GM18907 (cell line): ENCODE results near the gene ZNF765.
"Not testable (repeated sequence)": the region's sequence is repeated elsewhere in the genome, so short reads cannot be mapped to it uniquely, and the experiment has no call there.

Experiments used
- ATAC-seq: cut with Tn5 transposase; IDR thresholded peaks from one replicate; pipeline ENCODE4 v1.9.1; 2021; ENCODE audit warnings: mild to moderate bottlenecking, moderate library complexity; ENCODE audit not compliant: unreplicated experiment

The ZNF765 gene

GRCh38 chr19:53420520-53421315, 25.8 kb downstream of the ZNF765 start:
- not testable (repeated sequence) for ATAC-seq

GRCh38 chr19:53422551-53422950, 27.6 kb downstream of the ZNF765 start:
- ATAC-seq, result no peak

GRCh38 chr19:53423074-53423473, 28.1 kb downstream of the ZNF765 start:
- not testable (repeated sequence) for ATAC-seq

GRCh38 chr19:53423680-53424079, 28.7 kb downstream of the ZNF765 start:
- not testable (repeated sequence) for ATAC-seq

- ATAC-seq, result no peak
These were observed 30.1 kb downstream of the ZNF765 start for GRCh38 chr19:53424968-53425597.

DNA sequence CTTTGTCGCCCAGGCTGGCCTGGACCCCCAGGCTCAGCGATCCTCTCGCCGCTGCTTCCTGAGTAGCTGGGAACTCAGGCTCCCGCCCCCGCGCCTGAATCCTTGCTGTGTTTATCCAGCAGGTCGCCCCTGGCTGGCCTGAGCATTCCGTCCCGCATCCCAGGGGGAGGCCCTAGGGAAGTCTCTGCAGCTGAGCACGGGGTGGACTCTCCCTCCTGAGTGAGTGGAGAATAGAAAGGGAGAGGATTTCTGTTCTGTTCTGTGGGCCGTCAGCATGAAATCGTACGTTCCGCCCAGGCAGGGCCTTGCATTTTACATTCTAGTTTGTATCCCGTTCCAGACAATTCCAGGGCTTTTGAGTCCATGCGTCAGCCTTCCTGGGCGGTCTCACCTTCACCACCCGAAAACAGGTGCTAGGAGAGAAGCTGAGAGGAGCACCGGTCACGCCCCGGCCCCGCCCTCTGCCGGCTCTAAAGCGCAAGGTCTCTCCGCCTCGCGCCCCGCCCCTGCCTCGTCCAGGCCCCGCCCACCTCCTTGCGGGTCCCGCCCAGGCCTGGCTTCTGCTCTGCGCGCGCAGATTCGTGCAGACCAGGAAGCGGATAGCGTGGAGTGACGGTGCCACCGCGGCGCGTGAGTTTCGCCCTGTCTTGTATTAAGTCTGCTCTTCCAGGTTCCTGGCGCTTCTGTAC, 36.6 kb downstream of the ZNF765 start, which contains the start of gene ZNF761:
Gene ZNF761, plus strand, starts transcription at position 586 of the 689 bp plus-strand sequence. CDS start 15,285 bp downstream, outside the sequence.
- peak; percentile 93 for ATAC-seq

- peak; percentile 38 for ATAC-seq
These were observed 37.2 kb downstream of the ZNF765 start for GRCh38 chr19:53432088-53432661.

- not testable (repeated sequence) for ATAC-seq
These were observed 48.9 kb downstream of the ZNF765 start for GRCh38 chr19:53443809-53444208.

DNA sequence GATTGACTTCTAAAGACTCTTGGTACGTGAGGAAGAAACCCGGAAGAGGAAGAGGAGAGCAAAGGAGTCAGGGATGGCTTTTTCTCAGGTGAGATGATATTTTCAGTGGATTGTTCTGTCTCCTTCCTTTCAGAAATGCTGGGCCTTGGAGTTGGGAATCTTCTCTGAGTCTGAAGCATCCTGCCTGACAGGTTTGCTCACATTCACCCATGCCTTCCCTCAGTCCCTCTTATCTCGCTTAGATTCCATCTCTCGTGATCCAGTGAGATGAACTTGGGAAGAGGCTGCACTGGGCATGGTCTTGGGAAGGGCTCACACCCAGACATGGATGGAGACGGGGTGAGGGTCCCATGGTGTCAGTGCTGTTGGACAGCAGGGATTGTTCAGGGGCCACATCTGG, 52.2 kb downstream of the ZNF765 start:
- not testable (repeated sequence) for ATAC-seq

DNA sequence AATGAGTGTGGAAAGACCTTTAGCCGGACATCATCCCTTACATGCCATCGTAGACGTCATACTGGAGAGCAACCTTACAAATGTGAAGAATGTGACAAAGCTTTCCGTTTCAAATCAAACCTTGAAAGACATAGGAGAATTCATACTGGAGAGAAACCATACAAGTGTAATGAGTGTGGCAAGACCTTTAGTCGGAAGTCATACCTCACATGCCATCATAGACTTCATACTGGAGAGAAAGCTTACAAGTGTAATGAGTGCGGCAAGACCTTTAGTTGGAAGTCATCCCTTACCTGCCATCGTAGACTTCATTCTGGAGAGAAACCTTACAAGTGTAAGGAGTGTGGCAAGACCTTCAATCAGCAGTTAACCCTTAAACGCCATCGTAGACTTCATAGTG, 60.9 kb downstream of the ZNF765 start:
- ATAC-seq, result no peak

- not testable (repeated sequence) for ATAC-seq
These were observed 65.3 kb downstream of the ZNF765 start for GRCh38 chr19:53460131-53460721.

GRCh38 chr19:53461866-53462265, 66.9 kb downstream of the ZNF765 start:
- no peak for ATAC-seq

- no peak for ATAC-seq
These were observed 67.9 kb downstream of the ZNF765 start for GRCh38 chr19:53462861-53463260.

DNA sequence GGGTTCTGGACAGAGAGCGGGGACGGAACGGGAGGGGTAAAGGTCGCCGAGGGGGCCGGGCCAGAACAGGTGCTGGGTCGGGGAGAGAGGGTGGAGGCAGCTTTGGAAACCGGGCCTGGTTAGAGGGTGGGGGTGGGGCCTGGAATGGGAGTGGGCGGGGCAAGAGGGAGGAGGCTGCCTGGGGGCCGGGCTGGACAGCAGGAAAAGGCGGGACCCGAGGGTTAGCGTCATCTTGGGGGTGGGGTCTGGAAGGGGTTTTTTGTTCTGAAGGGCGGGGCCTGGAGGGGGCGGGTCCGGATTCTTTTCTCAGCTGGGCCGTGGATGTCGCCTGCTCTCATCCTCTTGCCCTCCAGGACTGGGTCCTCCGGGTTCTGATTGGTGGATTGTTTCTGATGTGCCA, 68.3 kb downstream of the ZNF765 start:
- no peak for ATAC-seq

DNA sequence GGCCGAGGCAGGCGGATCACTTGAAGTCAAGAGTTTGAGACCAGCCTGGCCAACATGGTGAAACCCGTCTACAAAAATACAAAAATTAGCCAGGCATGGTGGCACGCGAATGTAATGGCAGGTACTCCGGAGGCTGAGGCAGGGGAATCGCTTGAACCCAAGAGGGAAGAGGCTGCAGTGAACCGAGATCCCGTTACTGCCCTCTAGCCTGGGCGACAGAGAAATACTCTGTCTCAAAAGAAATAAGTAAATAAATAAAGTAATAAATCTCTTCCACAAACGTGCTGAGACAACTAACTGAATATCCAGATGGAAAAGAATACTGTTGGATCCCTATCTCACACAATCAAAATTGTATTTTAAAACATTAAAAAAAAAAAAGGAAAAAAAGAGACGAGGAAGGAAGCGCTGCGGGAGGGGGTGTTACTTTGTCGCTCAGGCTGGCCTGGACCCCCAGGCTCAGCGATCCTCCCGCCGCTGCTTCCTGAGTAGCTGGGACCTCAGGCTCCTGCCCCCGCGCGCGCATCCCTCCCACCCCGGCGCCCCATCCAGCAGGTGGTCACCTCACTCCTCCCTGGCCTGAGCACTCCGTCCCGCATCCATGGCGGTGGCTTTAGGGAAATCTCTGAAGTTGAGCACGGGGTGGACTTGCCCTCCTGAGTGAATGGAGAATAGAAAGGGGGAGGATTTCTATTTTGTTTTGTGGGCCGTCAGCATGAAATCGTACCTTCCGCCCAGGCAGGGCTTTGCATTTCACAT, 72.0 kb downstream of the ZNF765 start:
- peak; percentile 28 for ATAC-seq

DNA sequence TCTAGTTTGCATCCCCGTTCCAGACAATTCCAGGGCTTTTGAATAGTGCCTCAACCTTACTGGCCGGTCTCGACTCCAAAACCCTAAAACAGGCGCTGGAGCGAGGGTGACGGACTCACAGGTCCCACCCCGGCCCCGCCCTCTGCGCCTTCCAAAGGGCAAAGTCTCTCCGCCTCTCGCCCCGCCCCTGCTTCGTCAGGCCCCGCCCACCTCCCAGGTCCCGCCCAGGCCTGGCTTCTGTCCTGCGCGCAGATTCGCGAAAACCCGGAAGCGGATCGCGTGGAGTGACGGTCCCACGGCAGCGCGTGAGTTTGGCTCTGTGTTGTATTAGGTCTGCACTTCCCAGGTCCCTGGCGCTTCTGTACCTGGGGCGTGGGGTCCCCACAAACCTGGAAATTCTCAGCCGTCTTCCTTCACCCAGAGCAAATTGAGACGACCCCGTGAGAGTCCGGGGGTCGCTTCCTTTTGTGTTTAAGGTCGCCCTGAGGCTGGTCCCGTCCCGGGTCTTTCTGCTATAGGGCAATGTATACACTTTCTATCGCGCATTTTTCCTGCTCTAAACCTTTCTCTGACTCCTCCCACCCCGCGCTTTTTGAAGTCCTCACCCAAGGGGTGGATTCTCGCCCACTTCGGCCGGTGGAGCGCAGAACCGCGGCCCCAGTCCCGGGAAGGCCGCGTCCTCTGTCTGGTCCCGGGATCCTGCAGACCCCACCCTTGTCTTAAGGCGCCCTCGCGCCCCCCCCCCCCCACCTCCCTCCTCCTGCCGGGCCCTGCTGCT, 72.7 kb downstream of the ZNF765 start, which contains the start of gene ZNF813:
Gene ZNF813, plus strand, starts transcription at position 249 of the 778 bp plus-strand sequence. CDS start 16,090 bp downstream, outside the sequence.
- ATAC-seq, result peak; percentile 88

DNA sequence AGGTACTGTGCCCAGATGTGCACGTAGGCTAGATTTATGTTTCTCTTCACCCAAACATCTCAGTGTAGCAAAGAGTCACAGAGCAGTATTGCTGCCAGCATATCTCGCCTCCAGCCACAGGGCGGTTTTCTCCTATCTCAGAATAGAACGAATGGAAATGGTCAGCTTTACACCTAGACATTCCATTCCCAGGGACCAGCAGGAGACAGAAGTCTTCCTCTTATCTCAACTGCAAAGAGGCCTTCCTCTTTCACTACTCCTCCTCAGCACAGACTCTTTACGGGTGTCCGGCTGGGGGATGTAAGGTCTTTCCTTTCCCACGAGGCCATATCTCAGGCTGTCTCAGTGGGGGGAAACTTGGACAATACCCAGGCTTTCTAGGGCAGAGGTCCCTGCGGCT, 73.7 kb downstream of the ZNF765 start:
- ATAC-seq, result not testable (repeated sequence)

DNA sequence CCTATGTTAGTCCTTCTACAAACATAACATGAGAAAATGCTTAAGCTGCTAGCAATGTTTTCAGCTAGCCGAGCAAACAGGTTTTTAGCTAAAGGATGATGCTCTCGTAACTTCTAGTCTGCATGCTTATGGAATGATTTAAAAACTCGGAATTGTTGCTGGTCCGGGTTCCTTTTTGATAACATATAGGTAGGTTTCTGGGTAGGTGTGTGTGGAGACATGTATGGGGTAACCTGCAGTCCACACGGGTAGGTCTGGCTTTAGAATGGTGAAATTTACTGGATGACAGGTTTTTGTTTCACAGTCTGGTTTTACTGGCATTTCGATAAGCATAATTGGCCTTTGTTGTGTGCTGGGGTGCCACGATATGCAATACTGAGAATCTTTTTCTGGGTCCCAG, 77.0 kb downstream of the ZNF765 start:
- ATAC-seq, result no peak

DNA sequence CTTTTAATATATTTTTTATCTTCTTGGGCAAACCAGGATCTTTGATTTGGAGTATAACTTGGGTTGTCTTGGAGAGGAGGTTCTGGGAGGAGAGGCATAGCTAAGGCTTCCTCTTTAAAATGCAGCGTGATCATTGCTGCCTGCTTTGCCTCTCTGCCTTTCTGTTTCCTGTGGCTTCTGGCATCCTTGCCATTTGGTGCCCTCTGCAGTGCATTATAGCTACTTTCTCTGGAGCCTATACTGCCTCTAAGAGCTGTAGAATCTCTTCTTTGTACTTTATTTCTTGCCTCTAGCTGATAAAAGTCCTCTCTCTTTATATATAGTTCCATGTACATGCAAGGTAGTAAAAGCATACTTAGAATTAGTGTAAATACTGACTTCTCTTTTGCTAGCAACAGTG, 79.9 kb downstream of the ZNF765 start:
- not testable (repeated sequence) for ATAC-seq
